Mammary epithelial cell (primary cell): Measurements from ENCODE around the gene PIGBOS1.

Experiments
- CTCF ChIP-seq, 2 donors: IDR thresholded peaks in 1 of 2; conservative IDR thresholded peaks in 1 of 2; 2 replicates each; pipeline ENCODE4 v1.5.1; 2011 to 2012; ENCODE audit warnings: inconsistent platforms in 2 of 2, low read length in 2 of 2, mild to moderate bottlenecking in 2 of 2, control low read depth in 1 of 2, low read depth in 1 of 2; ENCODE audit not compliant: insufficient read depth in 1 of 2; ENCODE audit errors: extremely low read depth in 1 of 2
- EZH2 ChIP-seq: IDR thresholded peaks from 2 replicates; pipeline ENCODE4 v1.6.1; 2012; ENCODE audit warnings: low read length, inconsistent platforms, borderline replicate concordance

GRCh38 chr15:55327387-55327786 is 8.5 kb upstream of the PIGBOS1 start:
- TF ChIP-seq CTCF (conservative IDR thresholded peaks at IDR 0.05 in 1 of 2, IDR thresholded peaks at IDR 0.05 in 1 of 2; ENCODE audit: extremely low read depth in 1 of 2, insufficient read depth in 1 of 2, low read depth in 1 of 2, low read length in 2 of 2) (no peak), EZH2 (no peak)
